HCT116 (cell line): ENCODE results near the gene DERA.

Experiments used
- CBX3 ChIP-seq: IDR thresholded peaks from 2 replicates; pipeline ENCODE4 v1.6.1; 2012; ENCODE audit warnings: low read depth
- EZH2 ChIP-seq: fragments of 200-600 bp; sonication (generic); IDR thresholded peaks from 2 replicates; pipeline ENCODE4 v1.6.1; 2017; ENCODE audit warnings: antibody characterized with exemption, mixed run types
- EZH2phosphoT487 ChIP-seq: fragments of 200-600 bp; IDR thresholded peaks from 2 replicates; pipeline ENCODE4 v1.6.1; 2018; ENCODE audit warnings: antibody characterized with exemption, borderline replicate concordance
- POLR2A ChIP-seq: IDR thresholded peaks from 2 replicates; pipeline ENCODE4 v1.7.0; 2011; ENCODE audit warnings: borderline replicate concordance; ENCODE audit not compliant: insufficient read depth, insufficient read length; ENCODE audit errors: extremely low read depth
- POLR2AphosphoS5 ChIP-seq: IDR thresholded peaks from 2 replicates; pipeline ENCODE4 v1.6.1; 2011; ENCODE audit warnings: mild to moderate bottlenecking, low read depth, low read length, moderate library complexity
- TCF7L2 ChIP-seq: IDR thresholded peaks from 2 replicates; pipeline ENCODE4 v1.7.0; 2011; ENCODE audit warnings: borderline replicate concordance, inconsistent platforms; ENCODE audit not compliant: insufficient read depth, insufficient read length; ENCODE audit errors: extremely low read depth
- YY1 ChIP-seq: IDR thresholded peaks from 2 replicates; pipeline ENCODE4 v1.6.1; 2011; ENCODE audit warnings: low read length, low read depth, moderate library complexity, mild to moderate bottlenecking; ENCODE audit not compliant: insufficient replicate concordance; ENCODE audit errors: extremely low read depth
- ZNF274 ChIP-seq: fragments of 200-500 bp; sonication (Bioruptor generic); IDR thresholded peaks from 2 replicates; pipeline ENCODE4 v1.6.1; 2014; ENCODE audit warnings: mild to moderate bottlenecking, low read depth, low read length, inconsistent platforms
- TF ChIP-seq, protein P1 (sequence below), 3 experiments: fragments of 200-600 bp in 1 of 3; sonication (generic) in 1 of 3; IDR thresholded peaks in 2 of 3; conservative IDR thresholded peaks in 1 of 3; 2 replicates each; pipeline ENCODE4 v1.5.1; 2012 to 2017; ENCODE audit warnings: low read depth in 2 of 3, low read length in 2 of 3, antibody characterized with exemption in 1 of 3, borderline replicate concordance in 1 of 3, control low read depth in 1 of 3, mild to moderate bottlenecking in 1 of 3, mixed read lengths in 1 of 3, mixed run types in 1 of 3, moderate library complexity in 1 of 3; ENCODE audit not compliant: insufficient read depth in 1 of 3

GRCh38 chr12:15910864-15911721 lies at the start of gene DERA:
- TF ChIP-seq EZH2phosphoT487: no peak
- TF ChIP-seq, protein P1, sequence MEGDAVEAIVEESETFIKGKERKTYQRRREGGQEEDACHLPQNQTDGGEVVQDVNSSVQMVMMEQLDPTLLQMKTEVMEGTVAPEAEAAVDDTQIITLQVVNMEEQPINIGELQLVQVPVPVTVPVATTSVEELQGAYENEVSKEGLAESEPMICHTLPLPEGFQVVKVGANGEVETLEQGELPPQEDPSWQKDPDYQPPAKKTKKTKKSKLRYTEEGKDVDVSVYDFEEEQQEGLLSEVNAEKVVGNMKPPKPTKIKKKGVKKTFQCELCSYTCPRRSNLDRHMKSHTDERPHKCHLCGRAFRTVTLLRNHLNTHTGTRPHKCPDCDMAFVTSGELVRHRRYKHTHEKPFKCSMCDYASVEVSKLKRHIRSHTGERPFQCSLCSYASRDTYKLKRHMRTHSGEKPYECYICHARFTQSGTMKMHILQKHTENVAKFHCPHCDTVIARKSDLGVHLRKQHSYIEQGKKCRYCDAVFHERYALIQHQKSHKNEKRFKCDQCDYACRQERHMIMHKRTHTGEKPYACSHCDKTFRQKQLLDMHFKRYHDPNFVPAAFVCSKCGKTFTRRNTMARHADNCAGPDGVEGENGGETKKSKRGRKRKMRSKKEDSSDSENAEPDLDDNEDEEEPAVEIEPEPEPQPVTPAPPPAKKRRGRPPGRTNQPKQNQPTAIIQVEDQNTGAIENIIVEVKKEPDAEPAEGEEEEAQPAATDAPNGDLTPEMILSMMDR (IDR thresholded peaks at IDR 0.05 in 2 of 3, conservative IDR thresholded peaks at IDR 0.05 in 1 of 3; ENCODE audit: borderline replicate concordance in 1 of 3, insufficient read depth in 1 of 3, low read depth in 2 of 3, low read length in 2 of 3): no peak
- TF ChIP-seq ZNF274: no peak
- no peak for TF ChIP-seq POLR2A
- no peak; the same call in 1 of the 2 replicates for TF ChIP-seq CBX3
- no peak for TF ChIP-seq TCF7L2
- peak; percentile 89 for TF ChIP-seq POLR2AphosphoS5
- TF ChIP-seq EZH2: no peak
- no peak for TF ChIP-seq YY1
